ENCODE measurements around the gene COL4A2. TPM values are rescaled to one million over a fixed set of nuclear protein-coding genes. Genes with fewer than 3 reads are reported as not detected.

Gene COL4A2
- total RNA-seq, 1 donor from 2014 or later: 1,414 TPM

DNA sequence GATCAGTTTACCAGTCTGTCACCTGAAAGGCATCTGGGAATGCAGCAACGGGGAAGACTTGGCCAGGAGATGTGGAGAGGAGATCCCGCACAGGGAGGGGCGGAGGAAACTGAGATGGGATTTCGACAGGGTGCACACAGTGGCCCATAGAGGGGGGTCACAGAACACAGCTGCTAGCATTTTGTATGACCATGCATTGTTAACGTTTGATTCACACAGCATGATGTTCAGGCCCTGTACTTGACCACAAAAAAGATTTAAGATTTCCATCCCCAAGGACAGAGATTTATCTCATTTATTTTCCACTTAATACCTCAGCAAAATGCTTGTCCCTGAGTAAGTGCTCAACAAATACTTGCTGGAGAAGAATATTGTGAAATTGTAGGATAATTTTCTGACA, 191.2 kb downstream of the COL4A2 start:
- DNase-seq (ENCODE audit: low read depth) (no peak), FAIRE-seq (no peak)
- Mint-ChIP-seq H3K27me3 (ENCODE audit: low read depth, unreplicated experiment) (no peaks in the 10 kb centered on the region), H3K4me3 (ENCODE audit: unreplicated experiment) (no peak overlapping the region), H3K36me3 (ENCODE audit: low read depth, unreplicated experiment) (peaks cover 57% of the 10 kb centered on the region), H3K4me1 (ENCODE audit: low read depth, unreplicated experiment) (peaks cover 16% of the 10 kb centered on the region), H3K27ac (ENCODE audit: unreplicated experiment) (no peak overlapping the region), H3K9me3 (ENCODE audit: unreplicated experiment) (peaks cover 3% of the 10 kb centered on the region)
- Histone ChIP-seq H3K27ac (ENCODE audit: low read depth, low read length) (no peak overlapping the region), H3K27me3 (ENCODE audit: insufficient read depth, low read length) (no peaks in the 10 kb centered on the region), H3K79me2 (ENCODE audit: insufficient read depth, low read length) (no peaks in the 10 kb centered on the region), H3K9me3 (ENCODE audit: insufficient read depth, low read depth, low read length) (no peaks in the 10 kb centered on the region), H2AFZ (ENCODE audit: low read depth, low read length) (no peak overlapping the region), H3K36me3 (ENCODE audit: insufficient read depth, low read length) (peaks cover 71% of the 10 kb centered on the region), H3K4me2 (ENCODE audit: low read length) (no peak overlapping the region), H3K4me3 (ENCODE audit: insufficient read depth, low read depth, low read length) (no peak overlapping the region), H3K4me1 (ENCODE audit: insufficient read depth, low read length) (peaks cover 26% of the 10 kb centered on the region), H3K9ac (ENCODE audit: low read length) (no peak overlapping the region), H4K20me1 (ENCODE audit: insufficient read depth, low read length) (peaks cover 52% of the 10 kb centered on the region)
- no peak for TF ChIP-seq EZH2 (IDR thresholded peaks at IDR 0.05; ENCODE audit: insufficient read depth, low read length)
- TF ChIP-seq, protein P1, sequence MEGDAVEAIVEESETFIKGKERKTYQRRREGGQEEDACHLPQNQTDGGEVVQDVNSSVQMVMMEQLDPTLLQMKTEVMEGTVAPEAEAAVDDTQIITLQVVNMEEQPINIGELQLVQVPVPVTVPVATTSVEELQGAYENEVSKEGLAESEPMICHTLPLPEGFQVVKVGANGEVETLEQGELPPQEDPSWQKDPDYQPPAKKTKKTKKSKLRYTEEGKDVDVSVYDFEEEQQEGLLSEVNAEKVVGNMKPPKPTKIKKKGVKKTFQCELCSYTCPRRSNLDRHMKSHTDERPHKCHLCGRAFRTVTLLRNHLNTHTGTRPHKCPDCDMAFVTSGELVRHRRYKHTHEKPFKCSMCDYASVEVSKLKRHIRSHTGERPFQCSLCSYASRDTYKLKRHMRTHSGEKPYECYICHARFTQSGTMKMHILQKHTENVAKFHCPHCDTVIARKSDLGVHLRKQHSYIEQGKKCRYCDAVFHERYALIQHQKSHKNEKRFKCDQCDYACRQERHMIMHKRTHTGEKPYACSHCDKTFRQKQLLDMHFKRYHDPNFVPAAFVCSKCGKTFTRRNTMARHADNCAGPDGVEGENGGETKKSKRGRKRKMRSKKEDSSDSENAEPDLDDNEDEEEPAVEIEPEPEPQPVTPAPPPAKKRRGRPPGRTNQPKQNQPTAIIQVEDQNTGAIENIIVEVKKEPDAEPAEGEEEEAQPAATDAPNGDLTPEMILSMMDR (IDR thresholded peaks at IDR 0.05; ENCODE audit: insufficient read depth, low read depth, low read length): no peak

DNA sequence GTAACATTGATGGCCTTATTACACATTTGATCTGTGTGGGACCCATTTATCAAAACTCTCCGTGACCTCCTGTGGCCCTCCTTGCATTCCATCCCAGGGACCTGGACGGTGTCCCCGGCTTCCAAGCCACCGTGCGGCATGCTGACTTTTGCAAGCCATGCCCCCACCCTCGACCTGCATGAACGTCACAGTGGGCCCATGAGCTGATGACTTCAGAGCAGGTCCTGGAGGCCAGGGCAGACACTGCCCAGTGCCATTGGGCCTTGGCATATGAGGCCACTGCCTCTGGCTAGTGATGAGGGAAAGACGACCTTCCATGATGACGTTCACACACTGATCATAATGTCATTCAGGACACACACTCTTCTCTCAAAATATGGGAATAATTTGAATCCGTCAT, 191.7 kb downstream of the COL4A2 start:
- H3K27me3 ChIP-seq (ENCODE audit: insufficient read depth, low read length): no peaks in the 10 kb centered on the region
- H4K20me1 ChIP-seq (ENCODE audit: insufficient read depth, low read length): peaks cover 48% of the 10 kb centered on the region
- TF ChIP-seq, protein P1 (IDR thresholded peaks at IDR 0.05; ENCODE audit: insufficient read depth, low read depth, low read length): no peak
- TF ChIP-seq EZH2 (IDR thresholded peaks at IDR 0.05; ENCODE audit: insufficient read depth, low read length): no peak
- Mint-ChIP-seq H3K4me1 (ENCODE audit: low read depth, unreplicated experiment) (peaks cover 18% of the 10 kb centered on the region), H3K27ac (ENCODE audit: unreplicated experiment) (peak overlapping the region; percentile 10), H3K9me3 (ENCODE audit: unreplicated experiment) (peaks cover 3% of the 10 kb centered on the region), H3K27me3 (ENCODE audit: low read depth, unreplicated experiment) (no peaks in the 10 kb centered on the region), H3K4me3 (ENCODE audit: unreplicated experiment) (no peak overlapping the region), H3K36me3 (ENCODE audit: low read depth, unreplicated experiment) (peaks cover 59% of the 10 kb centered on the region)
- H3K27ac ChIP-seq (ENCODE audit: low read depth, low read length): no peak overlapping the region
- H3K4me3 ChIP-seq (ENCODE audit: insufficient read depth, low read depth, low read length): no peak overlapping the region
- H3K79me2 ChIP-seq (ENCODE audit: insufficient read depth, low read length): no peaks in the 10 kb centered on the region
- H3K4me1 ChIP-seq (ENCODE audit: insufficient read depth, low read length): peaks cover 26% of the 10 kb centered on the region
- peaks cover 68% of the 10 kb centered on the region for H3K36me3 ChIP-seq (ENCODE audit: insufficient read depth, low read length)
- H2AFZ ChIP-seq (ENCODE audit: low read depth, low read length): no peak overlapping the region
- H3K9ac ChIP-seq (ENCODE audit: low read length): no peak overlapping the region
- FAIRE-seq (no peak), DNase-seq (ENCODE audit: low read depth) (no peak)
- H3K9me3 ChIP-seq (ENCODE audit: insufficient read depth, low read depth, low read length): no peaks in the 10 kb centered on the region
- H3K4me2 ChIP-seq (ENCODE audit: low read length): peak overlapping the region; percentile 63

DNA sequence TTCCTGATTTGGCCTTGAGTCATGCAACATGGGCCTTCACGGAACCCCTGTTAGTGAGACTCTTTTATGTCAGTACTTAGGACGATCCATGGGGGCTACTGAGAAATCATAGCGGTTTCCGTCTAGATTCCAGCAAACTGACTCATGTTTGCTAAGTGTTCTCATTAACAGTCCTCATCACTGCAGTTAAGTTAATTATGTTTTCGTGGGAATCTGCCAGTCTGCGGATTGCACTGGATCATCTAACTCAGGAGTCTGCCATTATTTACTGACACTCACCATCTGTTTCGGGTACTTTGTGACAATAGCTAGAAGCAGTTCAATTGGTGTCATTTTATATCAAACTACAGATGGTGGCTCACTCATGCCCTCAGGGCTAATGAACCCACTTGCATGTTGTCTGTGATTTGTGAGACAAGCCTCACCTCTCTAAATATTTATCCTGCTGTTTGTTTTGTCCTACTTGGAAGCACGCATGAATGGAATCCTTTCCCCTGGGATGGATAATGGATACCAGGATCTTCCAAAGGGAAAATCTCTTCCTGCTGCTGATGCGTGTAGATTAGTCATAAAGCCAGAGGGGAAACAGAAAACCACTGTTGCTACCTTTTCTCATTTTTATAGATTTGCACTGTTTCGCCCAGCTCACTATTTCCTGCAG, 192.7 kb downstream of the COL4A2 start:
- Histone ChIP-seq H3K36me3 (ENCODE audit: insufficient read depth, low read length) (peaks cover 67% of the 10 kb centered on the region), H4K20me1 (ENCODE audit: insufficient read depth, low read length) (peaks cover 44% of the 10 kb centered on the region), H3K4me1 (ENCODE audit: insufficient read depth, low read length) (peaks cover 26% of the 10 kb centered on the region), H3K27me3 (ENCODE audit: insufficient read depth, low read length) (no peaks in the 10 kb centered on the region), H2AFZ (ENCODE audit: low read depth, low read length) (no peak overlapping the region), H3K27ac (ENCODE audit: low read depth, low read length) (peak overlapping the region; percentile 85), H3K4me3 (ENCODE audit: insufficient read depth, low read depth, low read length) (no peak overlapping the region), H3K9me3 (ENCODE audit: insufficient read depth, low read depth, low read length) (no peaks in the 10 kb centered on the region), H3K4me2 (ENCODE audit: low read length) (peak overlapping the region; percentile 63), H3K79me2 (ENCODE audit: insufficient read depth, low read length) (no peaks in the 10 kb centered on the region), H3K9ac (ENCODE audit: low read length) (peak overlapping the region; percentile 51)
- H3K27me3 Mint-ChIP-seq (ENCODE audit: low read depth, unreplicated experiment): no peaks in the 10 kb centered on the region
- DNase-seq (ENCODE audit: low read depth) (peak; percentile 84), FAIRE-seq (peak; percentile 64)
- peaks cover 59% of the 10 kb centered on the region for H3K36me3 Mint-ChIP-seq (ENCODE audit: low read depth, unreplicated experiment)
- TF ChIP-seq EZH2 (IDR thresholded peaks at IDR 0.05; ENCODE audit: insufficient read depth, low read length): no peak
- TF ChIP-seq, protein P1 (IDR thresholded peaks at IDR 0.05; ENCODE audit: insufficient read depth, low read depth, low read length): no peak
- peak overlapping the region; percentile 77 for H3K27ac Mint-ChIP-seq (ENCODE audit: unreplicated experiment)
- H3K9me3 Mint-ChIP-seq (ENCODE audit: unreplicated experiment): peaks cover 3% of the 10 kb centered on the region
- peaks cover 20% of the 10 kb centered on the region for H3K4me1 Mint-ChIP-seq (ENCODE audit: low read depth, unreplicated experiment)
- H3K4me3 Mint-ChIP-seq (ENCODE audit: unreplicated experiment): no peak overlapping the region

All from astrocyte (in vitro differentiated cells and primary cell).